Smooth muscle cell (in vitro differentiated cells): ENCODE results near the gene SPINK9. TPM values are rescaled to one million over a fixed set of nuclear protein-coding genes. Genes with fewer than 3 reads are reported as not detected.
A peak's percentile ranks its signal among the peaks of the same experiment; 100 is the strongest.

Source experiments
- DNase-seq: peaks from one replicate; lab custom pipeline; 2025; ENCODE audit not compliant: unreplicated experiment; lab: John Stamatoyannopoulos, UW
- H2AFZ ChIP-seq: fragments of 200-600 bp; sonication (generic); 2 replicates; pipeline ENCODE4 v1.6.0; 2016; ENCODE audit warnings: antibody characterized with exemption, low read depth, mild to moderate bottlenecking
- H3F3A ChIP-seq: fragments of 200-600 bp; sonication (generic); 2 replicates; pipeline ENCODE4 v1.6.0; 2017; ENCODE audit warnings: antibody characterized with exemption, low read depth
- H3K27ac ChIP-seq: fragments of 200-600 bp; sonication (generic); 2 replicates; pipeline ENCODE4 v1.5.1; 2016; ENCODE audit warnings: low read depth, mild to moderate bottlenecking
- H3K27me3 ChIP-seq: fragments of 200-600 bp; sonication (generic); 2 replicates; pipeline ENCODE4 v1.6.1; 2016; ENCODE audit warnings: low read depth, mild to moderate bottlenecking
- H3K36me3 ChIP-seq: fragments of 200-600 bp; sonication (generic); 2 replicates; pipeline ENCODE4 v1.5.1; 2016; ENCODE audit warnings: low read depth
- H3K4me1 ChIP-seq: fragments of 200-600 bp; sonication (generic); 2 replicates; pipeline ENCODE4 v1.5.1; 2016; ENCODE audit warnings: low read depth
- H3K4me2 ChIP-seq: fragments of 200-600 bp; sonication (generic); 2 replicates; pipeline ENCODE4 v1.6.0; 2016; ENCODE audit warnings: mild to moderate bottlenecking
- H3K4me3 ChIP-seq: fragments of 200-600 bp; sonication (generic); 2 replicates; pipeline ENCODE4 v1.5.1; 2016; ENCODE audit warnings: mild to moderate bottlenecking
- H3K79me2 ChIP-seq: fragments of 200-600 bp; sonication (generic); 2 replicates; pipeline ENCODE4 v1.6.0; 2016; ENCODE audit warnings: low read depth, mild to moderate bottlenecking
- H3K9ac ChIP-seq: fragments of 200-600 bp; sonication (generic); 2 replicates; pipeline ENCODE4 v1.6.0; 2016; ENCODE audit warnings: low read depth
- H3K9me3 ChIP-seq: fragments of 200-600 bp; sonication (generic); replicated peaks from 2 replicates; pipeline ENCODE4 v1.5.1; 2016; ENCODE audit warnings: low read depth
- H4K20me1 ChIP-seq: fragments of 200-600 bp; sonication (generic); 2 replicates; pipeline ENCODE4 v1.6.0; 2016; ENCODE audit warnings: low read depth
- WGBS: methylation state at CpG from one replicate; pipeline ENCODE4 v1.1.7; 2016; ENCODE audit warnings: low lambda C conversion rate; 5-methylcytosine and 5-hydroxymethylcytosine counted together
- polyA plus RNA-seq: library from polyadenylated mRNA; unstranded; fragments of >200 nt; fragmentation: Nextera tagmentation; extraction: Ambion mirVana; gene quantifications from 2 replicates; pipeline ENCODE4 v1.2.1, GENCODE V29; 2016
- total RNA-seq: library from RNA; depleted of rRNA; stranded (reverse); fragments of >200 nt; gene quantifications from 2 replicates; pipeline ENCODE4 v1.2.3, GENCODE V29; 2014
- TF ChIP-seq, protein P1 (sequence below): fragments of 200-600 bp; sonication (generic); IDR thresholded peaks from 2 replicates; pipeline ENCODE4 v1.5.1; 2017; ENCODE audit warnings: borderline replicate concordance, mild to moderate bottlenecking, antibody characterized with exemption; ENCODE audit not compliant: insufficient read depth, poor library complexity, severe bottlenecking

SPINK9 gene
- total and polyA plus RNA-seq, 2 experiments from 2014 or later: 5.3 to 5.9 TPM

- no peaks in the 10 kb centered on the region for H4K20me1 ChIP-seq
- H3K4me3 ChIP-seq: no peak overlapping the region
- no peak overlapping the region for H3K27ac ChIP-seq
- peaks cover 4% of the 10 kb centered on the region for H3K79me2 ChIP-seq
- no peak overlapping the region for H3K9ac ChIP-seq
- peaks cover 13% of the 10 kb centered on the region for H3K4me1 ChIP-seq
- no peak for DNase-seq
- no peaks in the 10 kb centered on the region for H3K27me3 ChIP-seq
- no peak overlapping the region for H3K4me2 ChIP-seq
- no peaks in the 10 kb centered on the region for H3K9me3 ChIP-seq
- no peak overlapping the region for H2AFZ ChIP-seq
- H3K36me3 ChIP-seq: no peaks in the 10 kb centered on the region
- TF ChIP-seq, protein P1, sequence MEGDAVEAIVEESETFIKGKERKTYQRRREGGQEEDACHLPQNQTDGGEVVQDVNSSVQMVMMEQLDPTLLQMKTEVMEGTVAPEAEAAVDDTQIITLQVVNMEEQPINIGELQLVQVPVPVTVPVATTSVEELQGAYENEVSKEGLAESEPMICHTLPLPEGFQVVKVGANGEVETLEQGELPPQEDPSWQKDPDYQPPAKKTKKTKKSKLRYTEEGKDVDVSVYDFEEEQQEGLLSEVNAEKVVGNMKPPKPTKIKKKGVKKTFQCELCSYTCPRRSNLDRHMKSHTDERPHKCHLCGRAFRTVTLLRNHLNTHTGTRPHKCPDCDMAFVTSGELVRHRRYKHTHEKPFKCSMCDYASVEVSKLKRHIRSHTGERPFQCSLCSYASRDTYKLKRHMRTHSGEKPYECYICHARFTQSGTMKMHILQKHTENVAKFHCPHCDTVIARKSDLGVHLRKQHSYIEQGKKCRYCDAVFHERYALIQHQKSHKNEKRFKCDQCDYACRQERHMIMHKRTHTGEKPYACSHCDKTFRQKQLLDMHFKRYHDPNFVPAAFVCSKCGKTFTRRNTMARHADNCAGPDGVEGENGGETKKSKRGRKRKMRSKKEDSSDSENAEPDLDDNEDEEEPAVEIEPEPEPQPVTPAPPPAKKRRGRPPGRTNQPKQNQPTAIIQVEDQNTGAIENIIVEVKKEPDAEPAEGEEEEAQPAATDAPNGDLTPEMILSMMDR: no peak
- no peaks in the 10 kb centered on the region for H3F3A ChIP-seq
Measured at GRCh38 chr5:148379340-148379739, 44.0 kb downstream of the SPINK9 start.

DNA sequence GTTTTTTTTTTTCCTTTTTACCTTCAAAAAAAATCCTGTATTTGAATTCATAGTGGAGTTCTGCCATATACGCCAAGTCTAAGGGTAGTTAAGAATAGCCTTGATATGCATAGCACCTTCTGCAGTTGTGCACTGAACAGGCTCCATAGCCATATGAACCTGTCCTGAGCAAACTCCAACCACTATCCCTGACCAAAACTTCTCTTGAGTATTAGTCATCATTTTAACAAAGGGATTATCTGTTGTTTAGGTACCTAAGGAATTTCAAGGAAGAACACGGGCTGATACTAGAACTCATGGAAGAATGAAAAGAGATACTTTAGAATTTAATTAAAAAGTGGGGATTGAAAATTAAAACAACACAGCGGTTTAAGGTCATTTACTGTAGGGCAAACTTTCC is 46.5 kb downstream of the SPINK9 start:
- TF ChIP-seq, protein P1: no peak
- H3K9me3 ChIP-seq: no peaks in the 10 kb centered on the region
- no peaks in the 10 kb centered on the region for H3K36me3 ChIP-seq
- H3K9ac ChIP-seq: no peak overlapping the region
- no peak overlapping the region for H3K27ac ChIP-seq
- peaks cover 17% of the 10 kb centered on the region for H3K4me1 ChIP-seq
- H3K79me2 ChIP-seq: peaks cover 29% of the 10 kb centered on the region
- no peak overlapping the region for H3K4me2 ChIP-seq
- no peak for DNase-seq
- H3K4me3 ChIP-seq: no peak overlapping the region
- H3K27me3 ChIP-seq: no peaks in the 10 kb centered on the region
- no peak overlapping the region for H2AFZ ChIP-seq
- WGBS: 85% methylated on average over 3 of the region's 3 CpGs
- peaks cover 4% of the 10 kb centered on the region for H3F3A ChIP-seq
- H4K20me1 ChIP-seq: no peaks in the 10 kb centered on the region

DNA sequence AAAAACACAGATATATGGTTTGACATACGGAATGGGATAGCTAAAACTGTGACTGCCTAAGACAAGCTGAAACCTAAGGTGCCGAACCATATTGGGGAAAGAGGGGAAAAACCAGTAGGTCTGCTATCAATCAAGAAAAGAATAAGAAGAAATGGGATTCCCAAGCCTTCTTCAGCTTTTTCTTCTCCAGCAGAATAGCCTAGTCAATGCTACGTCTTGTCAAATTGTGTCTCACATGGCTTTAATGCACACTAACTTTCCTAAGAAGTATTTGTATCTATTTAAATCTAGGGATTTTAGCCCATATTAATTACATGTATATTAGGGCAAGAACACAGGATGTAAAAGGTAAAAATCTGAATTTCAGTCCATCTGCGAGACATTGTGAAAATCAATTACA is 47.6 kb downstream of the SPINK9 start:
- Histone ChIP-seq H3K9ac (peak overlapping the region; percentile 96), H3K36me3 (no peaks in the 10 kb centered on the region), H3K4me1 (peaks cover 17% of the 10 kb centered on the region), H3F3A (peaks cover 4% of the 10 kb centered on the region), H3K27ac (peak overlapping the region; percentile 90), H3K79me2 (peaks cover 38% of the 10 kb centered on the region), H3K27me3 (no peaks in the 10 kb centered on the region), H3K4me2 (peak overlapping the region; percentile 94), H4K20me1 (peaks cover 1% of the 10 kb centered on the region), H3K4me3 (peak overlapping the region; percentile 71), H2AFZ (peak overlapping the region; percentile 75), H3K9me3 (no peaks in the 10 kb centered on the region)
- DNase-seq: no peak
- 77% methylated on average over 4 of the region's 4 CpGs for WGBS
- TF ChIP-seq, protein P1: no peak

GRCh38 chr5:148383564-148384379 is 48.4 kb downstream of the SPINK9 start, which contains the start of gene FBXO38:
Gene FBXO38 (plus strand): TSS chr5:148383958. CDS start chr5:148394777, 10,819 bp downstream.
- TF ChIP-seq, protein P1: no peak
- 1% methylated on average over 45 of the region's 45 CpGs for whole genome bisulfite sequencing
- peaks cover 46% of the 10 kb centered on the region for H3K79me2 ChIP-seq

More at GRCh38 chr5:148383564-148384379, 48.4 kb downstream of the SPINK9 start, which contains the start of gene FBXO38:
- Histone ChIP-seq H3K36me3 (no peaks in the 10 kb centered on the region), H3K4me1 (peaks cover 17% of the 10 kb centered on the region), H3K9me3 (no peaks in the 10 kb centered on the region), H2AFZ (peak within 1 kb of the TSS; percentile 75), H3K4me3 (peak within 1 kb of the TSS; percentile 71), H3K27me3 (no peaks in the 10 kb centered on the region), H3K9ac (peak within 1 kb of the TSS; percentile 96), H3K4me2 (peak within 1 kb of the TSS; percentile 94), H4K20me1 (peaks cover 9% of the 10 kb centered on the region), H3F3A (peaks cover 4% of the 10 kb centered on the region), H3K27ac (peak within 1 kb of the TSS; percentile 90)
- peak; percentile 73 for DNase-seq
